HepG2 (cell line): Measurements from ENCODE around the gene SCAND1. TPM values are rescaled to one million over a fixed set of nuclear protein-coding genes. Genes with fewer than 3 reads are reported as not detected.

Experiments
- ATM ChIP-seq: fragments of 450-650 bp; IDR thresholded peaks from 2 replicates; pipeline ENCODE4 v1.7.1; 2017; ENCODE audit warnings: mild to moderate bottlenecking, borderline replicate concordance
- BCL6 ChIP-seq: IDR thresholded peaks from 2 replicates; pipeline ENCODE4 v1.6.1; 2016; ENCODE audit warnings: missing genetic modification reagents, missing compliant biosample characterization
- BORCS8-MEF2B ChIP-seq: sonication (generic); formaldehyde crosslinking; IDR thresholded peaks from 2 replicates; pipeline ENCODE4 v1.8.0; 2022; ENCODE audit warnings: mild to moderate bottlenecking, missing genetic modification reagents
- CBX5 ChIP-seq: sonication (generic); formaldehyde crosslinking; IDR thresholded peaks from 2 replicates; pipeline ENCODE4 v1.4.0; 2020; ENCODE audit warnings: missing genetic modification reagents, borderline replicate concordance
- ELF3 ChIP-seq: IDR thresholded peaks from 2 replicates; pipeline ENCODE4 v1.6.1; 2016; ENCODE audit warnings: missing genetic modification reagents, missing compliant biosample characterization
- KLF12 ChIP-seq: sonication (generic); formaldehyde crosslinking; IDR thresholded peaks from 2 replicates; pipeline ENCODE4 v1.4.0; 2020; ENCODE audit warnings: missing genetic modification reagents, borderline replicate concordance
- MTA1 ChIP-seq: sonication (generic); formaldehyde crosslinking; IDR thresholded peaks from 2 replicates; pipeline ENCODE4 v1.4.0; 2020; ENCODE audit warnings: missing genetic modification reagents, mild to moderate bottlenecking, borderline replicate concordance
- NFKBIZ ChIP-seq: IDR thresholded peaks from 2 replicates; pipeline ENCODE4 v1.6.1; 2018; ENCODE audit warnings: missing genetic modification reagents, missing compliant biosample characterization
- NPAS2 ChIP-seq: sonication (generic); formaldehyde crosslinking; IDR thresholded peaks from 2 replicates; pipeline ENCODE4 v1.8.0; 2022; ENCODE audit warnings: mild to moderate bottlenecking, missing genetic modification reagents, borderline replicate concordance
- NR2F6 ChIP-seq, 2 experiments: IDR thresholded peaks; 2 replicates each; pipeline ENCODE4 v1.6.1; 2016; ENCODE audit warnings: antibody characterized with exemption in 1 of 2, mild to moderate bottlenecking in 1 of 2
- PAXIP1 ChIP-seq: sonication (generic); formaldehyde crosslinking; conservative IDR thresholded peaks from 2 replicates; pipeline ENCODE4 v1.4.0; 2020; ENCODE audit warnings: mild to moderate bottlenecking, missing genetic modification reagents, moderate library complexity
- PRDM15 ChIP-seq: sonication (generic); formaldehyde crosslinking; IDR thresholded peaks from 2 replicates; pipeline ENCODE4 v1.4.0; 2020; ENCODE audit warnings: missing genetic modification reagents
- RAD51 ChIP-seq: fragments of 450-650 bp; IDR thresholded peaks from 2 replicates; pipeline ENCODE4 v1.6.1; 2016; ENCODE audit warnings: borderline replicate concordance
- THAP11 ChIP-seq: IDR thresholded peaks from 2 replicates; pipeline ENCODE4 v1.6.1; 2016; ENCODE audit warnings: missing biosample characterization, missing genetic modification reagents
- ZMYM2 ChIP-seq: sonication (generic); formaldehyde crosslinking; IDR thresholded peaks from 2 replicates; pipeline ENCODE4 v1.8.0; 2022; ENCODE audit warnings: mild to moderate bottlenecking, missing genetic modification reagents
- ZNF12 ChIP-seq: sonication (generic); formaldehyde crosslinking; IDR thresholded peaks from 2 replicates; pipeline ENCODE4 v1.5.0; 2020; ENCODE audit warnings: missing genetic modification reagents
- ZNF263 ChIP-seq: sonication (generic); formaldehyde crosslinking; IDR thresholded peaks from 2 replicates; pipeline ENCODE4 v1.4.0; 2020; ENCODE audit warnings: missing genetic modification reagents
- ZNF576 ChIP-seq: sonication (generic); formaldehyde crosslinking; IDR thresholded peaks from 2 replicates; pipeline ENCODE4 v1.4.0; 2020; ENCODE audit warnings: mild to moderate bottlenecking, missing genetic modification reagents
- ZSCAN20 ChIP-seq: sonication (generic); formaldehyde crosslinking; IDR thresholded peaks from 2 replicates; pipeline ENCODE4 v1.4.0; 2020; ENCODE audit warnings: missing genetic modification reagents, mild to moderate bottlenecking, borderline replicate concordance
- polyA plus RNA-seq, 8 experiments: library from polyadenylated mRNA; depleted of rRNA in 3 of 8; stranded (reverse) in 7 of 8; unstranded in 1 of 8; fragments of >200 nt; fragmentation: Illumina TruSeq in 4 of 8; extraction: Trizol in 4 of 8; gene quantifications; 2 replicates each; pipeline versions ENCODE4 v1.2.1 to v1.2.3, GENCODE V29; 2011 to 2016; ENCODE audit warnings: low read depth in 4 of 8, missing spikeins in 1 of 8, mixed read lengths in 1 of 8; ENCODE audit not compliant: insufficient read depth in 1 of 8
- total RNA-seq, 5 experiments: library from RNA; depleted of rRNA; stranded (reverse); fragments of >200 nt; fragmentation: Illumina TruSeq; extraction: Trizol; gene quantifications; 2 replicates each; pipeline ENCODE4 v1.2.3, GENCODE V29; 2016; ENCODE audit warnings: low read depth in 1 of 5
- TF ChIP-seq, protein P1 (sequence below): sonication (generic); formaldehyde crosslinking; IDR thresholded peaks from 2 replicates; pipeline ENCODE4 v1.5.0; 2020; ENCODE audit warnings: missing genetic modification reagents, mild to moderate bottlenecking, borderline replicate concordance
- TF ChIP-seq, protein P2 (sequence below): sonication (generic); formaldehyde crosslinking; IDR thresholded peaks from 2 replicates; pipeline ENCODE4 v1.5.1; 2020; ENCODE audit warnings: missing genetic modification reagents, mild to moderate bottlenecking, borderline replicate concordance

The SCAND1 gene
- total and polyA plus RNA-seq, 2 of the 13 experiments (the other 11 are each of a cell fraction or from before 2014, with no cell fraction given) = 19.3 to 109 TPM

GRCh38 chr20:35994994-35995453, 40.7 kb upstream of the SCAND1 start (continued):
- no peak for TF ChIP-seq PAXIP1
- TF ChIP-seq PRDM15 (CRISPR knock-in tag) = no peak
- TF ChIP-seq, protein P1, sequence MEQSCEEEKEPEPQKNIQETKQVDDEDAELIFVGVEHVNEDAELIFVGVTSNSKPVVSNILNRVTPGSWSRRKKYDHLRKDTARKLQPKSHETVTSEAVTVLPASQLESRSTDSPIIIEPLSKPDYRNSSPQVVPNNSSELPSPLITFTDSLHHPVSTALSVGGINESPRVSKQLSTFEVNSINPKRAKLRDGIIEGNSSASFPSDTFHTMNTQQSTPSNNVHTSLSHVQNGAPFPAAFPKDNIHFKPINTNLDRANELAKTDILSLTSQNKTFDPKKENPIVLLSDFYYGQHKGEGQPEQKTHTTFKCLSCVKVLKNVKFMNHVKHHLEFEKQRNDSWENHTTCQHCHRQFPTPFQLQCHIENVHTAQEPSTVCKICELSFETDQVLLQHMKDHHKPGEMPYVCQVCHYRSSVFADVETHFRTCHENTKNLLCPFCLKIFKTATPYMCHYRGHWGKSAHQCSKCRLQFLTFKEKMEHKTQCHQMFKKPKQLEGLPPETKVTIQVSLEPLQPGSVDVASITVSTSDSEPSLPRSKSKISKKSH (CRISPR knock-in tag) = peak; percentile 89
- no peak for TF ChIP-seq ZNF576
- no peak for TF ChIP-seq BCL6 (CRISPR knock-in tag)
- peak; percentile 35; the same call in 1 of the 2 replicates for TF ChIP-seq ZNF12 (CRISPR knock-in tag)
- no peak for TF ChIP-seq ZSCAN20 (CRISPR knock-in tag)
- no peak for TF ChIP-seq ATM
- TF ChIP-seq KLF12 (CRISPR knock-in tag) = peak; percentile 91; the same call in 1 of the 2 replicates
- no peak for TF ChIP-seq NR2F6 (IDR thresholded peaks at IDR 0.05)
- TF ChIP-seq NR2F6 (CRISPR knock-in tag; IDR thresholded peaks at IDR 0.05) = peak; percentile 40; the same call in 1 of the 2 replicates
- peak; percentile 68; the same call in 1 of the 2 replicates for TF ChIP-seq CBX5
- TF ChIP-seq ZMYM2 (CRISPR knock-in tag) = no peak
- TF ChIP-seq, protein P2, sequence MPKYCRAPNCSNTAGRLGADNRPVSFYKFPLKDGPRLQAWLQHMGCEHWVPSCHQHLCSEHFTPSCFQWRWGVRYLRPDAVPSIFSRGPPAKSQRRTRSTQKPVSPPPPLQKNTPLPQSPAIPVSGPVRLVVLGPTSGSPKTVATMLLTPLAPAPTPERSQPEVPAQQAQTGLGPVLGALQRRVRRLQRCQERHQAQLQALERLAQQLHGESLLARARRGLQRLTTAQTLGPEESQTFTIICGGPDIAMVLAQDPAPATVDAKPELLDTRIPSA = no peak
- TF ChIP-seq BORCS8-MEF2B = no peak
- no peak for TF ChIP-seq NPAS2
- TF ChIP-seq RAD51 = peak; percentile 47; the same call in 1 of the 2 replicates
- TF ChIP-seq ZNF263 (CRISPR knock-in tag) = peak; percentile 52; the same call in 1 of the 2 replicates
- no peak for TF ChIP-seq MTA1 (CRISPR knock-in tag)
- TF ChIP-seq ELF3 (CRISPR knock-in tag) = peak; percentile 23; the same call in 1 of the 2 replicates
- 0 out of 2 replicates have a peak, but pooled peaks have one; percentile 43 for TF ChIP-seq THAP11
- TF ChIP-seq NFKBIZ (CRISPR knock-in tag) = no peak
